Activated CD8-positive, alpha-beta memory T cell treated with anti-CD3 and anti-CD28 coated beads for 48 hours (primary cell): ENCODE measurements around the gene JPH4.
"Not testable (repeated sequence)": the region's sequence is repeated elsewhere in the genome, so short reads cannot be mapped to it uniquely, and the experiment has no call there.

Source experiments
- DNase-seq, 3 experiments: peaks; one replicate each; pipeline ENCODE4 v3.0.0-alpha.2; 2020; ENCODE audit warnings: low read depth in 2 of 3, low spot score in 2 of 3

Gene JPH4

DNA sequence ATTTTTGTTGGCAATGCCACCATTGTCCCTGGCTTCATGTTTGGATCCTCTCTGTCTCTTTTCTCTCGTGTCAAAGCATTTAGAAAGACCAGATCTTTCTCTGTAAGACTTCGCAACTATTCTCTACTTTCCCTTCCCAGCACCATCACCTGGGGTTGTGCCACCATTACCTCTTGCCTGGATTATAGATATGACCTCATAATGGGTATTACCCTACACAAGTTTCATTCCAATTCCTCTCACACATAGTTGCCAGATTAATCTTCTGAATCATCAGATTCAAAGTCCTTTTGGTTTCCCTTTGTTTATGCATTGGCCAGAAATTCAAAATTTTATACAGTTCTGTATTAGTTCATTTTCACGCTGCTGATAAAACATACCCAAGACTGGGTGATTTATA is 30.4 kb upstream of the JPH4 start:
- DNase-seq: no peak

DNA sequence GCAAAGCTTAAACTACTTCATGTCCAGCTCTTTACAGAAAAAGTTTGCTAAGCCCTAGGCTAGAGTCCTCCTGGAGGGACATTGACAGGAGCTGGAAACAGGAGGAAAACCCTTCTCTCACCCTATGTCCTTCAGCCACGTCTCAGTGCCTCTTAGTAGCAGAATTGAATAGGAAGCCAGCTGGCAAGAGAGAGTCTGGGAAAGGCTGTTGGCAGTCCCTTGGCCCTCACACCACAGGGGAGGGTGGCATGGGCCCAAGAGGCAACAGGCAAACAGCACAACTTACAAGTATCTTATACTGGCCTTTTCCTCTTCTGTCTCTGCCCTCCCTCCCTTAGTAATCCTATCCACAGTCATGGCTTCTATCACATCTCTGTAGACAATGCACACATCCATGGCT is 29.9 kb upstream of the JPH4 start:
- no peak for DNase-seq

DNA sequence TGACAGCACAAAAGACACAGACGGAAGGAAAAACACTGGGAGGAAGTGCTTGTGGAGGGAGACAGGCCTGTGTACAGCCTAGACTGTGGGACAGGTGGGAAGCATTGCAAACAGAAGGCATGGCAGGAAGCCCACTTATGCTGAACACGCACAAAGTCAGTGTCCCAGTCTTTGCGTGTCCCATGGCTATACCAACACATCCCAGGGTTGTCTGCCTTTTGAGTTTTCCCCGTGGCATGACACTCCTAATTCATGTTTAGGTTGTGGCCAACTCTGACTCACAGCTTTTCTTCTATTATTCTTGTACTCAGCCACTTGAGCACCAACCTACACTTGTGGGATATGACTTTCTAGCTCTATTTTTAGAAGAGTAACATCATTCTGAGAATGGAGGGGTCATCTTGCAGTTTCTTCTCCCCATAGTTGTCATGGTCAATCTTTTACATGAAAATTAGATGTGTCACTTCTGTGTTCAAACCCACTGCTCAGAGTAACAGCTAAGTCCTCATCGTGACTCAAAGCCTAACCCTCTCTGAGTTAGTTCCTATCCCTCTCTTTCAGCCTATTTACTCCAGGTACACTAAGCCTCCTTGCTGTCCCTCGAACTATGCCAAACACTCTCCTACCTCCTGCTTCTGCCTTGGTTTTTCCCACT is 27.5 kb upstream of the JPH4 start:
- DNase-seq: no peak

DNA sequence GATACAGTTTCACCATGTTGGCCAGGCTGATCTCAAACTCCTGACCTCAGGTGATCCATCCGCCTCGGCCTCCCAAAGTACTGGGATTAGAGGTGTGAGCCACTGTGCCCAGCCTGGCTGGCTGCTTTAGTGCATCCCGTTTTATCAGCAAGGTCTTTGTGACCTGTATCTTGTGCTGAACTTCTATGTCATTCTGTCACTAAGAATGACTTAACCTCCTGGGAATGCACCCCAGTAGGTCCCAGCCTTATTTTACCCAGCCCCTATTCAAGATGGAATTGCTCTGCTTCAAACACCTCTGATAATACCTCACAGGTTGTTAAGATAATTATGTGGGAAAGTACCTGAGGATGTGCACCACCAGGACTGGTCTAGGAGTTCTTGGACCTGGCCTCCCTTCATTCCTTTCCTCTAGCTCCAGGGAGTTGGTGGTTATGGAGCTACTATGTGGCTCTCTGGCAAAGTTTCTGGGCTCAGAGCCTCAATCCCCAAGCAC is 26.1 kb upstream of the JPH4 start:
- no peak for DNase-seq

DNA sequence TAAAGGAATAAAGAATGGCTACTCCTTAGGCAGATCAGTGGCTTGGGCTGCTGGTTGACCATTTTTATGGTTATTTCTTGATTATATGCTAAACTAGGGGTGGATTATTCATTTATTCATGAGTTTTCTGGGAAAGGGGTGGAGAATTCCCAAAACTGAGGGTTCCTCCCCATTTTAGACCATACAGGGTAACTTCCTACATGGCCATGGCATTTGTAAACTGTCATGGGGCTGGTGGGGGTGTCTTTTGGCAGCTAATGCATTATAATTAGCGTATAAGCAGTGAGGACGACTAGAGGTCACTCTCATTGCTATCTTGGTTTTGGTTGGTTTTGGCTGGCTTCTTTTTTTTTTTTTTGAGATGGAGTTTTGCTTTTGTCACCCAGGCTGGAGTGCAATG is 25.6 kb upstream of the JPH4 start:
- DNase-seq: no peak

DNA sequence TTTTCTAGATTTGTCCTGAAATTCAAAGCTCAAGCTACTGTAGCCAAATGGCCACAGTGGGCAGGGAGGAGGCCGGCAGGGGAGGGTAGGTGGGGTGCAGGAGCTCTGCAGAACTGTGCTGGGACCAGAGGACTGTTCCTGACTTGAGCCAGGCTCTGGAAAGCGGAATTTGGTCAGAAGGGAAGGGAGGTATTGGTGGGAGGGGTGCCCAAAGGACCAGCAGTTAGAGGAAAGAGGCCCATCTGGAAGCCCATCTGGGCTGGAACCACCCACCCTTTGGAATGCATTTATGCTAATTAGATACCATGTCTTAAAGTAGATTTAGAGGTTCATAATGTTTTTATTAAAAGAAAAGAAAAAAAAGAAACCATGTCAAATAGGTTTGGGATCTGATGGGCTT is 24.5 kb upstream of the JPH4 start:
- no peak for DNase-seq

DNA sequence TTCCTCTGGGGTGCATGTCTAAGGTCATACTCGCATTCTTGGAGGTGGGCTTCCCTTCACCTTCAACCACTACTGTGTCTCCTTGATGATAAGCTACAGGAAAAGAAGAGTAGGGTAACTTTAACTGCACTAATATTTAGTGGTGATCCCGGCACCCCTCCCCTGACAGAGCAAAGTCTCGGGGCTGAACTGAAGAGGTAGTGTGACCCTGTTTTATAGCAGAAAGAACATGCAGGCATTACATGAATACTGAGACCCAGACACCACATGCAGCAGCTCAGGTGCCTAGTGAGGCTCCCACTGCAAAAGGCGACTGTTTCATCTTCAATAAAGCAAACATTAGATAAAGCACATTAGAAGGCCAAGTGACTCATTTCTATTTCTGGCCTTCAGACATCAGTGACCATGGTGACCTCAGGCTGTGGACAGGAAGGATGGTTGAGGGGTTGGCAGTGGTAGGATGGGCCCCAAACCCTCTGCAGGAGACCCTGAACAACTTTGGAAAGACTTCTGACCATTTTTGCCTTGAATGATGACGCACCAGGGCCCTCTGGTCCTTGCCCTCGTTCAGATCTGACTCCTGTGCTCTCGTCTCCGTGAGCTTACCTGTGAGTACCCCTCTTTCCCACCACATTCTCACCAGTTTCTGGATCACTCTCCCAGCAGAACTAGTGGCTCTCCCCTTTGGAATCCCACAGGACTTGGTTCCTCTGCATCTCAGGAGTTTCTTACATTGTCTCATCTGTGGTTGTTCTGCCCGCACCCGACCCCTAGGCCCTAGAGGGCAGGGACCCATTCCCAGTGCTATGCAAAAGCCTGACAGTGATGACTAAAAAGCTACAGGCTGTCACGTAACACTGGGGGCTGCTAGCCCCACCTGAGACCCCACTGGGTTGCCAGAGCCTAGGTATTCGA is 23.8 kb upstream of the JPH4 start:
- no peak for DNase-seq

DNA sequence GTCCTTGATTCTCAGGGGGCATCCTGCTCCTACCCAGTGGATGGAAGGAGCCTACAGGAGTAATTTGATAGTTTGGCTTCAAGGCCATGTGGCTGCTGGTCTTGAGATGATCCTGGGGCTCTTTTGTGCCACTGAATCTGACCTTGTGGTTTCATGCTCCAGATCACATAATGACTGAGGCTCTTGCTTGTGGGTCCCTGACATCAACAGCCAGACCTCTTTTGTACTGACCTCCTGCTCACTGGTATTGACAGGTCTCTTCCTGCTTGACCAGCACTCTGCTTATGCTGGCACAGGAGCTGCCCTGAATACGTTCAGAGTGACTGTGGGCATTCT is 23.2 kb upstream of the JPH4 start:
- no peak for DNase-seq

DNA sequence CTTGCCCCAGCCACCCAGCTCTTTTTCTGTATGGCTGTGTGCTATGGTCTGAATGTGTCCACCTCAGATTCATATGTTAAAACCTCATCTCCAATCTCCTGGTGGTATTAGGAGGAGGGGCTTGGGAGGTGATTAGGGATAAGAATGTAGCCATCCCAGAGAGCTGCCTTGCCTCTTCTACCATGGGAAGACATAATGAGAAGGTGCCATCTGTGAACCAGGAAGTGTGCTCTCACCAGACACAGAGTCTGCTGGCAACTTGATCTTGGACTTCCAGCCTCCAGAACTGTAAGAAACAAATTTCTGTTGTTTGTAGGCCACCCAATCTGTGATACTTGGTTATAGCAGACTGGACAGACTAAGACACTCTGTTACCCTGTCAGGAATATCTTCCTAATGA is 22.8 kb upstream of the JPH4 start:
- no peak for DNase-seq

DNA sequence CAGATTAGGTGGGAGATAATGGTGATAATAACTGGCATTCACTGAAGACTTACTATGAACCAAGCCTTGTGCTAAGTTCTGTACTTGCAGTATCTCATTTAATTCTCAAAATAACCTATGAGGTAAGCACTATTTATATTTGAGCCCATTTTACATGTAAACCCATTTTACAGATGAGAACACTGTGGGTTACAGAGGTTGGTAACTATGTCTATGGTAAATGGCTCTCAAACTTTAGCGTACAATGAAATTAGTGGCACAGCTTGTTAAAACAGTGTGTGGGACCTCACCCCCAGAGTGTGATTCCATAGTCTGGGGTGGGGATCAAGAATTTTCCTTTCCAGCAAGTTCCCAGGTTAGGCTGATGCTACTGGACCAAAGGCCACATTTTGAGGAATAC is 22.2 kb upstream of the JPH4 start:
- DNase-seq: no peak

DNA sequence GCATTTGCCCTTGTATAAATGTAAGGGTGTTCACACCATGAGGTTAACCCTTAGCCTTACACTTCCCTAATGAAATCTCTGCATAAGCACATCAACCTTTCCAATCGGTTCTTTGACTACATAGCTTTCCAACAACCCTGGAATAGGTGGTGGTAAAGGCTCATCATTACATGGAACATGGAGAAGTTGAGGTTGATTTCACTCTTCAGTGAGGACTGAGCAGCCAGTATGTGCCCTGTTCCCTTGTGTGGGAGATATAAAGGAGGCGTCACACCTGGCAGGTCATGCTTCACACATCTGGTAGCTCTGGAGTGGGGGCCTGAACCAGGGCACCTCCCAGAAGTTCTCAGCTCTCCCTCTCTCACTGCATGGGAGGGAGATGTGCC is 21.7 kb upstream of the JPH4 start:
- no peak for DNase-seq

DNA sequence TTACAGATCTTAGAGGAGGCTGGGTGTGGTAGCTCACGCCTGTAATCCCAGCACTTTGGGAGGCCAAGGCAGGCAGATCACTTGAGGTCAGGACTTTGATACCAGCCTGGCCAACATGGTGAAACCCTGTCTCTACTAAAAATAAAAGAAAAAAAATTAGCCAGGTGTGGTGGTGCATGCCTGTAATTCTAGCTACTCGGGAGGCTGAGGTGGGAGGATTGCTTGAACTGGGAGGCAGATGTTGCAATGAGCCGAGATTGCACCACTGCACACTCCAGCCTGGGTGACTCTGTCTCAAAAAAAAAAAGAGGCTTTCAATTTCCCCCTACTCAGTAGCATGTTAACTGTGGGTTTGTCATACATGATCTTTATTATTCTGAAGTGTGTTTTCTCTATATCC is 15.6 kb upstream of the JPH4 start:
- DNase-seq: not testable (repeated sequence)

DNA sequence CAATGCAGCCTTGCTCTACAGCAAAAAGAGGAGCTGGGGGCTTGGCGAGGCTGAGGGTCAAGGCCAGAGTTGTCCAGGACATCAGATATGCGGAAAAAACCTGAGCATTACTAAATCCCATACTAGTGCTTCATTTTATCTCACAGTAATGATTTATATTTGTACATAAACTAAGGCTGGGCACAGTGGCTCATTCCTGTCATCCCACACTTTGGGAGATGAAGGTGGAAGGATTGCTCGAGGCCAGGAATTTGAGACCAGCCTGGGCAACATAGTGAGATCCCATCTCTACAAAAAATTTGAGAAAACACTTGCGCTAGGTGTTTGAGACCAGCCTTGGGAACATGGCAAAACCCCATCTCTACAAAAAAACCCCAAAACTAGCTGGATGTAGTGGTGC is 11.6 kb upstream of the JPH4 start:
- DNase-seq: no peak

DNA sequence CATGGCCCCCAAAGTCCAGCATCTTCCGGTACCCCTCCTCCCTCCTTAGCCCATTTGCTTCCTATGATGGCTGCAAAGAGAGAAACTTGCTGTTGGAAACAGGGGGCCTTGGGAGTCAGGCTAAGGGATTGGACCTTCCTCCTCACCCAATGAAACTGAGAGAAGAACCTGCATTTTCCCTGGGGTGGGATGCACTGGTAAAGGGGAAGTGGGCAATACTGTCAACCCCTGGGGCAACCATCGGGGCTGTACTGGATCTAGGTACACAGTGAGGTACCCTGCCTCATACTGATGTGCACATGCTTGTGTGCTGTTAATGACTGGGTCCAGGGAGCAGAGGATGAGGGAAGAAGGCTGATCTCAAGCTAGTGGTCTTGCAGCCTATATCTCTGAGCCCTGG is 11.0 kb upstream of the JPH4 start:
- no peak for DNase-seq

DNA sequence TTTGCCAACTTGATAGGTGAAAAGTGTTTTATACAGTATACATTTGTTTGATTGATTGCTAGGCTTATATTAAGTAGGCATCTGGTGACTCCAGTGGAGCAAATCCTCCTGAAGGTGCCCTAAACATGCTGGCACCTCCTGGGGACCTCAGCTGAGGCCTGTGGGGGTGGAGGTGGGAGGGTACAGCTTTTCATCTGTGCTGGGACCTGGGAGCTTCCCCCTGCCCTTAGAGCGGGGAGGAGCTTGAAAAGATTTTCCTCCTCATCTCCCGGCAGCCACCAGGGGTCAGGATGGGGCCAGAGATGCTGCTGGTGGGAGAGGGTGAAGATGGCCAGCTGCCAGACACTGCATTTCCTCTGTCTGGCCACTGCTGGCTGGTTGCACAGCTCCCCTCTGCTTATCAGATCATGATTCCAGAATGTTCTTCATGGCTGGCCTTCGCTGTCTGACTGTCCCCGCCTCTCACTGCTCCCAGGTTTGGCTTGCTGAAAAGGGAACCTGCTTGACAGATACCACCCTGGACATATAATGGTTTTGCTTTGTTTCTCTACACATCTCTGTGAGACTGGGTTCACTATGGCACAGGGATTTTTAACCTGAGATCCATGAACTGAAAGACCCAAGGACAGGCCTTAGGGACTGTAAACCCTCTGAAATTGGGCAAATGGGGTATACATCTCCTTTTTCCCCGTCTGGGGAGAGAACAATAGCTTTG is 10.5 kb upstream of the JPH4 start:
- peak; percentile 55 to 59 (median 57) for DNase-seq

DNA sequence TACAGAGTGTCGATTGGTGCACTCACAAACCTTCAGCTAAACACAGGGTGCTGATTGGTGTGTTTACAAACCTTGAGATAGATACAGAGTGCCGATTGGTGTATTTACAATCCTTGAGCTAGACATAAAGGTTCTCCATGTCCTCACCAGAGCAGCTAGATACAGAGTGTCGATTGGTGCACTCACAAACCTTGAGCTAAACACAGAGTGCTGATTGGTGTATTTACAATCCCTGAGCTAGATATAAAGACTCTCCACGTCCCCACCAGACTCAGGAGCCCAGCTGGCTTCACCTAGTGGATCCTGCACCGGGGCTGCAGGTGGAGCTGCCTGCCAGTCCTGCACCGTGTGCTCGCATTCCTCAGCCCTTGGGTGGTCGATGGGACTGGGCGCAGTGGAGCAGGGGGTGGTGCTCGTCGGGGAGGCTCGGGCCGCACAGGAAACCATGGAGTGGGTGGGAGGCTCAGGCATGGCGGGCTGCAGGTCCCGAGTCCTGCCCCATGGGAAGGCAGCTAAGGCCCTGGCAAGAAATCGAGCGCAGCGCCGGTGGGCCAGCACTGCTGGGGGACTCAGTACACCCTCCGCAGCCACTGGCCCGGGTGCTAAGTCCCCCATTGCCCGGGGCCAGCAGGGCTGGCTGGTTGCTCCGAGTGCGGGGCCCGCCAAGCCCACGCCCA is 6.1 kb upstream of the JPH4 start:
- not testable (repeated sequence) for DNase-seq

DNA sequence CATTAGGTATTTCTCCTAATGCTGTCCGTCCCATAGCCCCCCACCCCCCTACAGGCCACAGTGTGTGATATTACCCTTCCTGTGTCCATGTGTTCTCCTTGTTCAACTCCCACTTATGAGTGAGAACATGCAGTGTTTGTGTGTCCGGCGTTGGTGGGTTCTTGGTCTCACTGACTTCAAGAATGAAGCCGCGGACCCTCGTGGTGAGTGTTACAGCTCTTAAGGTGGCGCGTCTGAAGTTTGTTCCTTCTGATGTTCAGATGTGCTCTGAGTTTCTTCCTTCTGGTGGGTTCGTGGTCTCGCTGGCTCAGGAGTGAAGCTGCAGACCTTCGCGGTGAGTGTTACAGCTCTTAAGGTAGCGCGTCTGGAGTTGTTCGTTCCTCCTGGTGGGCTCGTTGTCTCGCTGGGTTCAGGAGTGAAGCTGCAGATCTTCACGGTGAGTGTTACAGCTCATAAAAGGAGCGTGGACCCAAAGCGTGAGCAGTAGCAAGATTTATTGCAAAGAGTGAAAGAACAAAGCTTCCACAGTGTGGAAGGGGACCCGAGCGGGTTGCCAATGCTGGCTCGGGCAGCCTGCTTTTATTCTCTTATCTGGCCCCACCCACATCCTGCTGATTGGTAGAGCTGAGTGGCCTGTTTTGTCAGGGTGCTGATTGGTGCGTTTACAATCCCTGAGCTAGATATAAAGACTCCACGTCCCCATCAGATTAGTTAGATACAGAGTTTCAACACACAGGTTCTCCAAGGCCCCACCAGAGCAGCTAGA is 5.4 kb upstream of the JPH4 start:
- not testable (repeated sequence) for DNase-seq

DNA sequence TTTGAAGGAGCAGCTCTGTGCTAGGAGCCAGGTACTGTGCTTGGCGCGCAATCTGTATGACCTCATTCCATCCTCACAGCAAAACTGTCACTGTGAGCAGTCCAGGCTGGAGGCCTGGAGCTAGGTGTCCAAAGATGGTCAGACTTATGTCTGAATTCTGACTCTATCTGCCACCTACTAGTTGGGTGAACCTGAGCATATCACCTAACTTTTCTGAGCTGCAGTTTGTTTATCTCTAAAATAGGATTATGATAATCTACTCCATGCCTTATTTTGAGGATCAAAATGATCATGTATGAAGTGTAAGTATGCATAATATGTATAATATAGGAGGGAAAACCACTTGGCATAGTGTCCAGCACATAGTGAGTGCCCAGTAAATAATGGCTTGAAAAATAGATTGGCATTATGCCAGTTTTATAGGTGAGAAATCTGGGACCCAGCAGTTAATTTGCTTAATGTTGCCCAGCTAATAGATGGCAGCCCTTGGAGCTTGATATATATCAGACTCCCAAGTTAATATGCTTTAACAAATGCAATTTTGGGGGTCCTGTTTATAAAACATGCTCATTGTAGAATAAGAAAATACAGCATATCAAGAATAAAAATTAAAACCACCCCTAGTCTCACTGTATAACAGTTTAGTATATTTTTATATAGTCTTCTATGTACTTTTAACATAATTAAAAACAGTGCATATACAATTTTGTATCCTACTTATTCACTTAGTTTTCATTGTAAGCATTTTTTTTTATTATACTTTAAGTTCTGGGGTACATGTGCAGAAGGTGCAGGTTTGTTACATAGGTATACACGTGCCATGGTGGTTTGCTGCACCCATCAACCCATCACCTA is 4.5 kb upstream of the JPH4 start:
- DNase-seq: no peak

DNA sequence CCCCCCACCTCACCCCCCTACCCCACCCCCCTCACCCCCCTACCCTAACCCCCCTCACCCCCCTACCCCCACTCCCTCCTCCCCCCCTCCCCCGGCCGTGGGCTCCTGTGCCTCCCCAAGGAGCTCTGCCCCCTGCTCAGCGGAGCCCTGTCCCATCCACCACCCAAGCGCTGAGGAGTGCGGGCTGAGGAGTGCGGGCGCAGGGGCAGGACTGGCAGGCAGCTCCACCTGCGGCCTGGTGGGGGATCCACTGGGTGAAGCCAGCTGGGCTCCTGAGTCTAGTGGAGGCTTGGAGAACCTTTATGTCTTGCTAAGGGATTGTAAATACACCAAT is 2.3 kb upstream of the JPH4 start:
- no peak for DNase-seq
